Measurements from ENCODE around the gene TRANK1.

TRANK1 gene

DNA sequence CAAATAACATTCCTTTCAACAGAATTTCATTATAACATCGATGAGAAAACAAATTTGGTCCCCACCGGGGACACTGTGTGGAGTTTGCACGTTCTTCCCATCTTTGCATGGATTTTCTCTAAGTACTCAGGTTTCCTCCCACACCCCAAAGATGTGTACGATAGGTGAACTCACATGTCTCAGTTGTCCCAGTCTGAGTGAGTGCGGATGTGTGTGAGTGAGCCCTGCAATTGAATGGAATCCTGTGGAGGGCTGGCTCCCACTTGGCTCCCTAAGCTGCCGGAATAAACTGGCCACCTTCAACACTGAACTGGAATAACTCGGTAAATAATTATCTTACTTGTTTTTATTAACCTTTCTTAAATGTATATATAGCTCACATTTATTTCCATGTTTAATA, 77.0 kb downstream of the TRANK1 start:
- Histone ChIP-seq H3K4me1 (ENCODE audit: control insufficient read depth, insufficient read depth, low read length) (no peaks in the 10 kb centered on the region), H3K27ac (ENCODE audit: extremely low read depth, low read depth, low read length) (no peak overlapping the region), H3K36me3 (ENCODE audit: control insufficient read depth in 2 of 2, insufficient read depth in 1 of 2, low read length in 2 of 2) (no peaks in the 10 kb centered on the region), H3K9me3 (ENCODE audit: control insufficient read depth, insufficient read depth, low read depth, low read length) (no peaks in the 10 kb centered on the region), H3K4me3 (ENCODE audit: low read depth, low read length) (no peak overlapping the region)
- CTCF ChIA-PET: interaction anchor here (0.8 to 3.9 kb wide), 14 partner anchors 8 to 902 kb away, joined by 3 to 45 read pairs (median 6); no protein-coding TSS in a partner anchor
- POLR2A ChIA-PET: no interaction called here
- TF ChIP-seq ZNF510 (tag by site-specific recombination; IDR thresholded peaks at IDR 0.05; ENCODE audit: insufficient replicate concordance): no peak
- TF ChIP-seq KLF1 (tag by site-specific recombination; IDR thresholded peaks at IDR 0.05): no peak
- TF ChIP-seq ZNF140 (tag by site-specific recombination; IDR thresholded peaks at IDR 0.05): no peak
- TF ChIP-seq SCRT1 (tag by site-specific recombination; IDR thresholded peaks at IDR 0.05; ENCODE audit: borderline replicate concordance): no peak
- TF ChIP-seq ZNF514 (tag by site-specific recombination; IDR thresholded peaks at IDR 0.05): no peak
- TF ChIP-seq, protein P1, sequence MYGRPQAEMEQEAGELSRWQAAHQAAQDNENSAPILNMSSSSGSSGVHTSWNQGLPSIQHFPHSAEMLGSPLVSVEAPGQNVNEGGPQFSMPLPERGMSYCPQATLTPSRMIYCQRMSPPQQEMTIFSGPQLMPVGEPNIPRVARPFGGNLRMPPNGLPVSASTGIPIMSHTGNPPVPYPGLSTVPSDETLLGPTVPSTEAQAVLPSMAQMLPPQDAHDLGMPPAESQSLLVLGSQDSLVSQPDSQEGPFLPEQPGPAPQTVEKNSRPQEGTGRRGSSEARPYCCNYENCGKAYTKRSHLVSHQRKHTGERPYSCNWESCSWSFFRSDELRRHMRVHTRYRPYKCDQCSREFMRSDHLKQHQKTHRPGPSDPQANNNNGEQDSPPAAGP (tag by site-specific recombination; IDR thresholded peaks at IDR 0.05): no peak
- TF ChIP-seq ZNF776 (tag by site-specific recombination; IDR thresholded peaks at IDR 0.05; ENCODE audit: borderline replicate concordance): no peak
- TF ChIP-seq, protein P2, sequence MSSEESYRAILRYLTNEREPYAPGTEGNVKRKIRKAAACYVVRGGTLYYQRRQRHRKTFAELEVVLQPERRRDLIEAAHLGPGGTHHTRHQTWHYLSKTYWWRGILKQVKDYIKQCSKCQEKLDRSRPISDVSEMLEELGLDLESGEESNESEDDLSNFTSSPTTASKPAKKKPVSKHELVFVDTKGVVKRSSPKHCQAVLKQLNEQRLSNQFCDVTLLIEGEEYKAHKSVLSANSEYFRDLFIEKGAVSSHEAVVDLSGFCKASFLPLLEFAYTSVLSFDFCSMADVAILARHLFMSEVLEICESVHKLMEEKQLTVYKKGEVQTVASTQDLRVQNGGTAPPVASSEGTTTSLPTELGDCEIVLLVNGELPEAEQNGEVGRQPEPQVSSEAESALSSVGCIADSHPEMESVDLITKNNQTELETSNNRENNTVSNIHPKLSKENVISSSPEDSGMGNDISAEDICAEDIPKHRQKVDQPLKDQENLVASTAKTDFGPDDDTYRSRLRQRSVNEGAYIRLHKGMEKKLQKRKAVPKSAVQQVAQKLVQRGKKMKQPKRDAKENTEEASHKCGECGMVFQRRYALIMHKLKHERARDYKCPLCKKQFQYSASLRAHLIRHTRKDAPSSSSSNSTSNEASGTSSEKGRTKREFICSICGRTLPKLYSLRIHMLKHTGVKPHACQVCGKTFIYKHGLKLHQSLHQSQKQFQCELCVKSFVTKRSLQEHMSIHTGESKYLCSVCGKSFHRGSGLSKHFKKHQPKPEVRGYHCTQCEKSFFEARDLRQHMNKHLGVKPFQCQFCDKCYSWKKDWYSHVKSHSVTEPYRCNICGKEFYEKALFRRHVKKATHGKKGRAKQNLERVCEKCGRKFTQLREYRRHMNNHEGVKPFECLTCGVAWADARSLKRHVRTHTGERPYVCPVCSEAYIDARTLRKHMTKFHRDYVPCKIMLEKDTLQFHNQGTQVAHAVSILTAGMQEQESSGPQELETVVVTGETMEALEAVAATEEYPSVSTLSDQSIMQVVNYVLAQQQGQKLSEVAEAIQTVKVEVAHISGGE (tag by site-specific recombination; conservative IDR thresholded peaks at IDR 0.05; ENCODE audit: low read depth): no peak

DNA sequence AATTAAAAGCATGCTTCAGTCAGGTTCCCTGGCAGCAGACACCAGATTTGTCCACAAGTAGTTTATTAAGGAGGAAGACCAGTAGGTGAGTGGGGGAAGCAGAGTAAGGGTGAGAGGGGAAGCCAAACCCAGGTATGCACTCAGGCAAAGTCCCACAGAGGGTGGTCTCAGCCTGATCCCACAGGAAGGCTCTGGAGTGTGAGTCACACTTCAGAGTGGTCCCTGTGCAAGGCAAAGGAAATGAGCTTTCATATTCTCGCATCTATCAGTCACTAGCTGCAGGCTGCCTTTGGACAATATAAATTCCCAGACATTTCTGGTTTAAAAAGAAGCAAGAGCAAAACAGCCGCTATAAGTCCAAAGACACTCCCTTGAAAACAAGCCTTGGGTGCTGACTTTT, 78.5 kb downstream of the TRANK1 start:
- TF ChIP-seq MEIS1 (CRISPR knock-in tag; IDR thresholded peaks at IDR 0.05; ENCODE audit: borderline replicate concordance): no peak
- no peak for TF ChIP-seq TRIM28 (IDR thresholded peaks at IDR 0.05; ENCODE audit: borderline replicate concordance, low read length)
- no peak for TF ChIP-seq TCF7L2 (IDR thresholded peaks at IDR 0.05; ENCODE audit: borderline replicate concordance, low read depth, low read length)
- TF ChIP-seq, protein P3, sequence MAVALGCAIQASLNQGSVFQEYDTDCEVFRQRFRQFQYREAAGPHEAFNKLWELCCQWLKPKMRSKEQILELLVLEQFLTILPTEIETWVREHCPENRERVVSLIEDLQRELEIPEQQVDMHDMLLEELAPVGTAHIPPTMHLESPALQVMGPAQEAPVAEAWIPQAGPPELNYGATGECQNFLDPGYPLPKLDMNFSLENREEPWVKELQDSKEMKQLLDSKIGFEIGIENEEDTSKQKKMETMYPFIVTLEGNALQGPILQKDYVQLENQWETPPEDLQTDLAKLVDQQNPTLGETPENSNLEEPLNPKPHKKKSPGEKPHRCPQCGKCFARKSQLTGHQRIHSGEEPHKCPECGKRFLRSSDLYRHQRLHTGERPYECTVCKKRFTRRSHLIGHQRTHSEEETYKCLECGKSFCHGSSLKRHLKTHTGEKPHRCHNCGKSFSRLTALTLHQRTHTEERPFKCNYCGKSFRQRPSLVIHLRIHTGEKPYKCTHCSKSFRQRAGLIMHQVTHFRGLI (tag by site-specific recombination; IDR thresholded peaks at IDR 0.05): no peak
- no peak for TF ChIP-seq ZFP3 (tag by site-specific recombination; IDR thresholded peaks at IDR 0.05; ENCODE audit: low read depth)
- no peak for TF ChIP-seq BCL11A (tag by site-specific recombination; IDR thresholded peaks at IDR 0.05; ENCODE audit: low read depth)
- TF ChIP-seq ZNF701 (tag by site-specific recombination; IDR thresholded peaks at IDR 0.05): no peak
- TF ChIP-seq ZNF248 (tag by site-specific recombination; IDR thresholded peaks at IDR 0.05): no peak
- no peak for TF ChIP-seq ZNF239 (tag by site-specific recombination; IDR thresholded peaks at IDR 0.05)
- TF ChIP-seq, protein P4, sequence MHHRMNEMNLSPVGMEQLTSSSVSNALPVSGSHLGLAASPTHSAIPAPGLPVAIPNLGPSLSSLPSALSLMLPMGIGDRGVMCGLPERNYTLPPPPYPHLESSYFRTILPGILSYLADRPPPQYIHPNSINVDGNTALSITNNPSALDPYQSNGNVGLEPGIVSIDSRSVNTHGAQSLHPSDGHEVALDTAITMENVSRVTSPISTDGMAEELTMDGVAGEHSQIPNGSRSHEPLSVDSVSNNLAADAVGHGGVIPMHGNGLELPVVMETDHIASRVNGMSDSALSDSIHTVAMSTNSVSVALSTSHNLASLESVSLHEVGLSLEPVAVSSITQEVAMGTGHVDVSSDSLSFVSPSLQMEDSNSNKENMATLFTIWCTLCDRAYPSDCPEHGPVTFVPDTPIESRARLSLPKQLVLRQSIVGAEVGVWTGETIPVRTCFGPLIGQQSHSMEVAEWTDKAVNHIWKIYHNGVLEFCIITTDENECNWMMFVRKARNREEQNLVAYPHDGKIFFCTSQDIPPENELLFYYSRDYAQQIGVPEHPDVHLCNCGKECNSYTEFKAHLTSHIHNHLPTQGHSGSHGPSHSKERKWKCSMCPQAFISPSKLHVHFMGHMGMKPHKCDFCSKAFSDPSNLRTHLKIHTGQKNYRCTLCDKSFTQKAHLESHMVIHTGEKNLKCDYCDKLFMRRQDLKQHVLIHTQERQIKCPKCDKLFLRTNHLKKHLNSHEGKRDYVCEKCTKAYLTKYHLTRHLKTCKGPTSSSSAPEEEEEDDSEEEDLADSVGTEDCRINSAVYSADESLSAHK (tag by site-specific recombination; IDR thresholded peaks at IDR 0.05): no peak
- TF ChIP-seq ZBTB20 (tag by site-specific recombination; IDR thresholded peaks at IDR 0.05): no peak
- no peak for TF ChIP-seq ZIC2 (tag by site-specific recombination; IDR thresholded peaks at IDR 0.05)
- no peak for TF ChIP-seq ZNF837 (tag by site-specific recombination; IDR thresholded peaks at IDR 0.05)
- no peak overlapping the region for H3K27ac ChIP-seq (ENCODE audit: extremely low read depth, low read depth, low read length)
- CTCF ChIA-PET: interaction anchor here (3.9 kb wide), 1 partner anchor 138 kb away, joined by 45 read pairs; no protein-coding TSS in a partner anchor
- no peaks in the 10 kb centered on the region for H3K4me1 ChIP-seq (ENCODE audit: control insufficient read depth, insufficient read depth, low read length)
- no peaks in the 10 kb centered on the region for H3K9me3 ChIP-seq (ENCODE audit: control insufficient read depth, insufficient read depth, low read depth, low read length)
- POLR2A ChIA-PET: no interaction called here
- no peak overlapping the region for H3K4me3 ChIP-seq (ENCODE audit: low read depth, low read length)
- no peaks in the 10 kb centered on the region for H3K36me3 ChIP-seq (ENCODE audit: control insufficient read depth in 2 of 2, insufficient read depth in 1 of 2, low read length in 2 of 2)

Measured in HEK293 (cell line).